Upper lobe of left lung (tissue), 6 donors: ENCODE measurements around the gene CSNK2A2. TPM values are rescaled to one million over a fixed set of nuclear protein-coding genes. Genes with fewer than 3 reads are reported as not detected.

Experiments
- ATAC-seq, 2 donors: fragments of 200-7000 bp; cut with Tn5 transposase; one replicate each; pipeline ENCODE4 v1.9.1; 2022; ENCODE audit warnings: mild to moderate bottlenecking in 2 of 2, moderate library complexity in 2 of 2; ENCODE audit not compliant: low FRiP score in 2 of 2
- DNase-seq, 2 donors: peaks; one replicate each; pipeline ENCODE4 v3.0.0-alpha.2; 2019 to 2020
- H3K27ac ChIP-seq, 4 donors: fragments of 200-600 bp; sonication (generic); one replicate each; pipeline ENCODE4 v1.5.1; 2016 to 2019
- H3K27me3 ChIP-seq, 4 donors: fragments of 200-600 bp; sonication (generic); one replicate each; pipeline ENCODE4 v1.5.1; 2017 to 2019
- H3K36me3 ChIP-seq, 4 donors: fragments of 200-600 bp; sonication (generic); one replicate each; pipeline ENCODE4 v1.5.1; 2016 to 2019
- H3K4me1 ChIP-seq, 4 donors: fragments of 200-600 bp; sonication (generic); one replicate each; pipeline ENCODE4 v1.5.1; 2018 to 2019
- H3K4me3 ChIP-seq, 4 donors: fragments of 200-600 bp; sonication (generic); one replicate each; pipeline ENCODE4 v1.5.1; 2017 to 2019; ENCODE audit warnings: mild to moderate bottlenecking in 2 of 4, moderate library complexity in 1 of 4
- H3K9me3 ChIP-seq, 4 donors: fragments of 200-600 bp; sonication (generic); one replicate each; pipeline ENCODE4 v1.5.1; 2018 to 2019
- CTCF ChIP-seq, 6 experiments: fragments of 450-650 bp in 4 of 6; fragments of 200-600 bp in 2 of 6; sonication (generic) in 2 of 6; IDR thresholded peaks; one replicate each; pipeline ENCODE4 v1.5.1; 2016 to 2019; ENCODE audit warnings: antibody characterized with exemption in 6 of 6
- EP300 ChIP-seq, 4 donors: sonication (generic); formaldehyde crosslinking; IDR thresholded peaks; one replicate each; pipeline ENCODE4 v1.5.1; 2017; ENCODE audit warnings: antibody characterized with exemption in 4 of 4, control low read depth in 2 of 4
- POLR2A ChIP-seq, 4 donors: fragments of 450-650 bp; IDR thresholded peaks; one replicate each; pipeline ENCODE4 v1.5.1; 2016 to 2017; ENCODE audit warnings: antibody characterized with exemption in 4 of 4, mild to moderate bottlenecking in 2 of 4
- POLR2AphosphoS5 ChIP-seq, 2 donors: sonication (generic); formaldehyde crosslinking; IDR thresholded peaks; one replicate each; pipeline ENCODE4 v1.5.1; 2017; ENCODE audit warnings: antibody characterized with exemption in 2 of 2
- WGBS, 2 donors: methylation state at CpG; one replicate each; pipeline ENCODE4 v1.1.5; 2017 to 2018; 5-methylcytosine and 5-hydroxymethylcytosine counted together
- total RNA-seq, 6 donors: library from RNA; depleted of rRNA in 4 of 6; stranded (reverse); fragments of >200 nt in 4 of 6; gene quantifications; one replicate each; pipeline versions ENCODE4 v1.1.0 to v1.2.1, GENCODE V29; 2016 to 2021
- donor health status: DM: no; HTN: no; CAD: no; lungs with moderate emphysema.
- donor health status: DM: no; HTN: yes; CAD: no; lungs with severe emphysema.

Gene CSNK2A2
- total RNA-seq, 6 donors from 2014 or later = 34.7 to 73.9 (median 46.1) TPM

- no peak for DNase-seq
- Histone ChIP-seq H3K27ac (no peak overlapping the region), H3K9me3 (no peaks in the 10 kb centered on the region), H3K36me3 (no peaks in the 10 kb centered on the region), H3K4me3 (peak overlapping the region in 1 of 4 donors; percentile 54), H3K4me1 (peaks cover 4 to 9% (median 6%) of the 10 kb centered on the region in 4 donors), H3K27me3 (no peaks in the 10 kb centered on the region)
- ATAC-seq = no peak
- 46 to 55% methylated on average over 3 of the region's 3 CpGs for WGBS, 2 donors
- no peak for TF ChIP-seq POLR2AphosphoS5 (IDR thresholded peaks at IDR 0.05)
- TF ChIP-seq POLR2A (IDR thresholded peaks at IDR 0.05) = no peak
- no peak for TF ChIP-seq EP300 (IDR thresholded peaks at IDR 0.05)
- TF ChIP-seq CTCF (IDR thresholded peaks at IDR 0.05) = no peak
These were observed 37.8 kb upstream of the CSNK2A2 start for GRCh38 chr16:58235663-58236062.

DNA sequence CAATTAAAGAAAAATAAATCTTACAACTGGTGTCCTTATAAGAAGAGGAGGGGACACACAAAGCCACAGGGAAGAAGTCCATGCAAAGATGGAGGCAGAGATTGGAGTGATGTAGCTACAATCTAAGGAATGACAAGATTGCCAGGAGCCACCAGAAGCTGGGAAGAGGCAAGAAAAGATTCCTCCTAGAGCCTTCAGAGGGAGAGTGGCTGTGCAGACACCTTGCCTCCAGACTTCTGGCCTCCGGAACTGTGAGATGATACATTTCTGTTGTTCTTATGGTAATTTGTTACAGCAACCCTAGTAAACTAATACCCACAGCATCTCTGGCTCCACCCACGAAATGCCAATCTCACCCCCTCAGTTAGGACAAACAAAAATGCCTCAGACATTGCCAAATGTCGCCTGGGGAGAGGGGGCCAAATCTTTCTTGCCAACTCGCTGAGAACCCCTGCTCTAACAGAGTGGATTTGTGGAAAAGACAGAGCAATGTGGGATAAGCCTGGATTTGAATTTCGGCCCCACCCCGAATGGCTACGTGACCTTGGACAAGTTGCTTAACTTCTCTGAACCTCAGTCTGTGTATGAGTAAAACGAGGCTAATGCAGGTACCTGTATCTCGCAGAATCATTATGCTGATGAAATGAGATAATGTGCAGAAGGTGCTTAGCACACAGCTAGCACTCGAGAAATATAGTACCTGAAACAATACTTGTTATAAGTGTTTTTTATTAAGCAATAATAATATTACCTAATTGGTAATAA, 37.1 kb upstream of the CSNK2A2 start:
- H3K9me3 ChIP-seq = no peaks in the 10 kb centered on the region
- DNase-seq (no peak), ATAC-seq (no peak)
- peaks cover 4 to 9% (median 6%) of the 10 kb centered on the region in 4 donors for H3K4me1 ChIP-seq
- no peaks in the 10 kb centered on the region for H3K27me3 ChIP-seq
- no peak overlapping the region for H3K4me3 ChIP-seq
- no peak overlapping the region for H3K27ac ChIP-seq
- TF ChIP-seq CTCF (IDR thresholded peaks at IDR 0.05) (no peak), EP300 (IDR thresholded peaks at IDR 0.05) (no peak), POLR2A (IDR thresholded peaks at IDR 0.05) (no peak), POLR2AphosphoS5 (IDR thresholded peaks at IDR 0.05) (no peak)
- WGBS, 2 donors = 75 to 78% methylated on average over 10 of the region's 10 CpGs
- H3K36me3 ChIP-seq = no peaks in the 10 kb centered on the region

DNA sequence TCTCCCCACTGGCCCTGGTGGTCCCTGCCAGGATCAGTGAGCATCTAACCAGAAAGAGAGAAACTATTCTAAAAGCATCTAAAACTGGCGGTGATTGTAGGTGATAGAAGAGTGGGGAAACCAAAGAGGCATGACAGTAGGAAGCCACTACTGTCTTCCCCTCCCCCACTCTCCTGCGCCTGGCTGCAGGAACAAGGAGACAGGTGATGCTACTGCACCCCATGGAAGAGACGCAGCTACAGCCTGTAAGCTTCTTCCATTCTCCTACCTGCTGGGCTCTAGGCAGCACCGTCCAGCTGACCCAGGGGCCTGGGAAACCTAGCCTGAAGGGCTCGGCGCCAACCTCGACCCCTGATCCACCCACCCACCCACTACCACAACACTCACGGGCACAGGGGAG, 32.4 kb upstream of the CSNK2A2 start:
- H3K27ac ChIP-seq = no peak overlapping the region

DNA sequence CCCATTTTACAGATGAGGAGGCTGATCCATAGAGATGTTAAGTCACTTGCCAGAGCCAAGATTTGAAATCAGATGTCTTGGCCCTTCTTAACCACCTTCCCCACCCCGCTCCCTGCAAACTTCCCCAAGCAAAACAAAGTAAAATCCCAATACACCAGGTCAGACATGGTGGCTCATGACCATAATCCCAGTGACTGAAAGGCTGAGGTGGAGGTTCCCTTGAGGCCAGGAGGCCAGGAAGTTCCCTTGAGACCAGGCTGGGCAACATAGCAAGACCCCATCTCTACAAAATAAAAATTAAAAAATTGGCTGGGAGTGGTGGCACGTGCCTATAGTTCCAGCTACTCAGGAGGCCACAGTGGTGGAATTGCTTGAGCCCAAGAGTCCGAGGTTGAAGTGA, 28.9 kb upstream of the CSNK2A2 start:
- Histone ChIP-seq H3K36me3 (no peaks in the 10 kb centered on the region), H3K27me3 (no peaks in the 10 kb centered on the region), H3K4me1 (no peaks in the 10 kb centered on the region), H3K4me3 (no peak overlapping the region), H3K9me3 (no peaks in the 10 kb centered on the region), H3K27ac (no peak overlapping the region)
- DNase-seq (no peak), ATAC-seq (no peak)
- WGBS, 2 donors = 86 to 88% methylated on average over 3 of the region's 3 CpGs
- TF ChIP-seq EP300 (IDR thresholded peaks at IDR 0.05) (no peak), CTCF (IDR thresholded peaks at IDR 0.05) (no peak), POLR2AphosphoS5 (IDR thresholded peaks at IDR 0.05) (no peak), POLR2A (IDR thresholded peaks at IDR 0.05) (no peak)

More for the DNA sequence above, 32.4 kb upstream of the CSNK2A2 start:
- TF ChIP-seq EP300 (IDR thresholded peaks at IDR 0.05) (no peak), POLR2AphosphoS5 (IDR thresholded peaks at IDR 0.05) (no peak), CTCF (IDR thresholded peaks at IDR 0.05) (no peak), POLR2A (IDR thresholded peaks at IDR 0.05) (no peak)
- Histone ChIP-seq H3K4me1 (no peaks in the 10 kb centered on the region), H3K36me3 (no peaks in the 10 kb centered on the region), H3K4me3 (no peak overlapping the region), H3K9me3 (no peaks in the 10 kb centered on the region), H3K27me3 (no peaks in the 10 kb centered on the region)
- 82 to 94% methylated on average over 6 to 8 of the region's 8 CpGs for WGBS, 2 donors
- DNase-seq (peak in 1 of 2 donors; percentile 32), ATAC-seq (no peak)
